Amygdala (tissue), 56 donors: ENCODE results near the gene TWF2.

Source experiments
- DNase-seq, 56 donors: peaks; one replicate each; lab custom pipeline; 2025; lab: John Stamatoyannopoulos, UW

Gene TWF2

DNA sequence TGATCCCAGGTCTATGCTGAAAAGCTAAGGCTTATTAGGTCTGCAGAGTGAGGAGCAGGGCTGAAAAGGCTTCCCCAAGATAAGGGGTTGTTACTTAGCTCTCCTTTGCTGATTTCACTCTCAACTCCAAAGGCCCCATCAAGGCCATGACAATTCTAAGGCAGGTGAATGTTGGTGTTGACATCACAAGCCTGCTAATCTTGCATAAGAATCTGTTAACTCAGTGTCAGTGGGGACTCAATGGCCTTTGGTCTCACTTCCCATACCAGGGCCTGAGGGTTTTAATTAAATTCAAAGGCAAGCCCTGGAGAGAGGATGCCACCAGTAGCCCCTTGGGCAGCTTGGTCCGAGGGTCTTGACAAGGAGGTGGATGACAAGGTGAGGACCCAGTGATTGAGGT is 50.4 kb downstream of the TWF2 start:
- no peak for DNase-seq

GRCh38 chr3:52186729-52187128 is 52.2 kb downstream of the TWF2 start:
- DNase-seq: no peak

DNA sequence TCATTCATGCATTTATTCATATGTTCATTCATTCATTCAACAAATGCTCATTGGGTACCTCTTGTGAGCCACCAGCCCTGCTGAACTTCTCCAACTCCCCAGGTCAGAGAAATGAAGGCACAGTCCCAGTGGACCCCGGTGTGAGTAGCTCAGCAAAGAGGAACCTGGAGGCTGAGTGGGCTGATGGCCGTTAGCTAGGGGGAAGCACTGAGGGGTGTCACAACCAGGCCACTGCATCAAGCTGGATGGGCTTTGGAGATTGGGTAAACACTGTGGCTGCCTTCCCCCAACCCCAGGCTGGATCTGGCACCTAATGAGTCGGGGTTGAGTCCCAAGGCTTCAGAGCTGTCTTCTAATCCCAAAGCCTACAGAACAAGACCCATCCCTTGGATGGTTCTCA is 53.1 kb downstream of the TWF2 start:
- no peak for DNase-seq

GRCh38 chr3:52185311-52185710 is 53.6 kb downstream of the TWF2 start:
- DNase-seq: no peak

DNA sequence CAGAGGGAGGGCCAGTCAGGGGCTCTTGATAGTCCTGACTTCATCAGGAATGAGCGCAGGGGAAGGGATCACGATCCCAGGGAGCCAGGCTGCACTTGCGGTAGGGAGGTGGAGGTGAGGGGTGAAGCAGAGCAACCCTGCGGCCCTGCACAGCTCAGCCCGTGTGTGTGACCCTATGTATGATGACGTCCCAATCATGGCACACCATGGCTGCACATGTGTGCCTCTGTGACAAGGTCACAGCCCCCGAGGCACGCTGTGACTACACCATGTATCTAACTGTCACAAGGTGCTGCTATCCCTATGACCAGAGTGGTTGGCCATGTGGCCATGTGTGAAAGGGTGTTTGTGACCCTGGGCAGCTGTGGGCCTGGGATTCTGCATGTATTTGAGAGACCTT is 54.3 kb downstream of the TWF2 start:
- no peak for DNase-seq

DNA sequence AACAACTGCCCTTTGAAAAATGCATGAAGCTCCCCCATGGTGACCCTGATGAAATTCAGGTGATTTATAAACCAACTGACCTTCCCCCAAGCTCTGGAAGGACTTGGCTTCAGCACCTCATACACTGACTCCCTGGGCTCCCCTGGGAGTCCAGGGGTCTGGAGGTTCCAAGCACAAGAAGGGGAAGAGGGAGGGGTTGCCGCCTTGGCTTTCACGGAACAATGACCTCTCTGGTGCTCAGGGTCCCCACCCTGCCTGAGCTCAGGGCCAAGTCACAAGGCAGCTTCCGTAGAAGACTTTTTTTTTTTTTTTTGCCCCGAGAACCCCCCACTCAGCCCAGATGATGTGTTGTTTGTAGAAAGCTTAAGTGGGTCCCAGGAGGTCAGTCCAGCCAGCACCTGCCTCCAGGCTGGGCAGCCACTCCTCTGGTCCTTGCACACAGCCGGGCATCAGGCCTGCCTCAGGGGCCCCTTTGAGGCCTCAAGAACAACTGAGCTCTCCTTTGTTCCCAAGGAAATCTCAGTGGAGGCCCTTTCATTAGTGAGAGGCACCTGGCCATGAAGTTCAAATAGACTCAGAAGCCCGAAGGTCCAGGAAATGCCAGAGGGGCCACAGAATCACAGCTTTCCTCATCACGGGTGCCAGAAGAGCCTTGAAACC is 55.0 kb downstream of the TWF2 start:
- no peak for DNase-seq

DNA sequence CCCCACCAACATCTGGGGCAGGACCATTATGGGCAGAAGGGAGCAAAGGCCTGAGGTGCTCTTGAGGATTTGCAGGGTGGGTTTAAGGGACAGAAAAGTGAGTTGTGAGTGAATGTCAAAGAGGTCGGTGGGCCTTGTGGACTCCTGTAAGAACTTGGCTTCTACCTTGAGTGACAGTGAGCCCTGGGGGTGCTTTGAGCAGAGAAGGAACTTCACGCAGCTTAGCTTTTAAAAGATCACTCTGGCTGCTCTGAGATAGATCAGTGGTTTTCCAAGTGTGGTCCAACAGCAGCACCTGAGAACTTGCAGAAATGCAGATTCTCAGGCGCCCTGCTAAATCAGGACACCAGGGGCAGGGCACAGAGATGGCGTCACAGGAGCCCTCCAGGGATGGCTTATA is 56.3 kb downstream of the TWF2 start:
- DNase-seq: no peak

DNA sequence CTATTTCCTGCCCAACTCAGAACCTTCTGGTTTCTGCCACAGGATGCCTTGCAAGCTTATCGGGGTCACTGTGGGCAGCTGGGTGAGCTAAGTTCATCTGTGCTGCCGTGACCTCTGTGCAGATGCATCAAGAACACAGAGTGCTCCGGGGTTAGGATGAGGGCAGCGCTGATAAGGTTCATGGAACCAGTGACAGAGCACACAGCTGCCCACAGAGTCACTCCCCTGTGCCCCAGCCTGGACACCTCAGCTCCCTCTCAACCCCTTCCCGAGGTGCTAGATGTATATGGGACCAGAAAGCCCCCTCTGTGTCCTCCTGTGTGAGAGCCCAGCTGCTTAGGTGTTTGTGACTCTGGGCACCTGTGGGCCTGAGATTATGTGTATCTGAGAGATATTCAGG is 56.8 kb downstream of the TWF2 start:
- no peak for DNase-seq

GRCh38 chr3:52181543-52181942 is 57.4 kb downstream of the TWF2 start:
- no peak for DNase-seq
